Head of caudate nucleus (tissue), 42 donors: ENCODE results near the gene SLC6A18.
A peak's percentile ranks its signal among the peaks of the same experiment; 100 is the strongest.
"Not testable (repeated sequence)": the region's sequence is repeated elsewhere in the genome, so short reads cannot be mapped to it uniquely, and the experiment has no call there.

Experiments used
- DNase-seq, 42 donors: peaks; one replicate each; pipeline versions ENCODE4 v3.0.0 to v3.0.0-alpha.2; 2020 to 2021; ENCODE audit warnings: mixed read lengths in 7 of 42
- intact Hi-C: fragments of 100-400 bp; cut with DNase I; formaldehyde crosslinking; loops from one replicate; pipeline ENCODE4 v1.15.0; 2022

SLC6A18 gene

DNA sequence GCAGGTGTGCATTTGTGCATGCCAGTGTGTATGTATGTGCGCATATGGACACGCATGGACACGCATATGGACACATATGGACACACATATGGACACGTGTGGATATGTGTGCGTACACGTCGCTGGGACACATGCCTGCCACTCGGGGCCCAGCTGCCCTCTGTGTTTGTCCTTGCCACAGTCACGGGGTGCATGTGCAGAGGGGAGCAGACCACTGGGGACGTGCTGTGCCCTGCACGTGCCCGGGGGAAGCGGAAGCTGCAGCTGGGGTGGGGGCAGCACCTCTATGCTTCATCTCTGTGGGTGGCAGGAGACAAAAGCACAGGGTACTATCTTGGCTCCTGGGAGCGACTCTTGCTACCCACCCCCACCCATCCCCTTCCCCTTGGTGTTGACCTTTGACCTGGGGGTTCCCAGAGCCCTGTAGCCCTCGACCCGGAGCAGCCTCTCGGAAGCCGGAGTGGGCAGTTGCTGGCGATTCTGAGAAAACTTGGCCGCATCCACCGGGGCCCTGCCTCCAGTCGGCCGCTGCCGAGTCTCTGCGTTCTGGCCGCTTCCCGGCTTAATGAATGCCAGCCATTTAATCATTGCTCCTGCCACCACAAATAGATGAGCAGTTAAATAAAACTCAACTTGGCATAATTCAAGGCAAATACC, 2.4 kb upstream of the SLC6A18 start:
- intact Hi-C loops = no loop called here
- DNase-seq = no peak

DNA sequence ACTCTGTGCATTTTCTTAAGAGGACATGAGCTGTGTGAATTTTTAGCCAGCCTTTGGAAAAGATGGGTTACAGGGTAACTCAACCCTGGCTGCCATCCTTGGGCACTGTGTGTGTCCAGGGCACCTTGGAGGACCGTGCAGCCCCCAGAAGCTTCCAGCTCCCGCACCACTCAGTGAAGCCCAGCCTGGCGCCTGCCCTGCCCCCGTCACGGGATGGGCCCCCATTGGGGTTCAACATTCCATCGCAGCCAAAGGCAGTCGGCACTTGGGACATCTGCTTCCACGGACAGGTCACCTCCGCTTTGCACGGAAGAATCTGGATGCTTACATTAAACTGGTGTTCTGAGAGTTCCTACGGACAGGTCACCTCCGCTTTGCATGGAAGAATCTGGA, 1.9 kb upstream of the SLC6A18 start:
- no peak for DNase-seq
- intact Hi-C loops = no loop called here

DNA sequence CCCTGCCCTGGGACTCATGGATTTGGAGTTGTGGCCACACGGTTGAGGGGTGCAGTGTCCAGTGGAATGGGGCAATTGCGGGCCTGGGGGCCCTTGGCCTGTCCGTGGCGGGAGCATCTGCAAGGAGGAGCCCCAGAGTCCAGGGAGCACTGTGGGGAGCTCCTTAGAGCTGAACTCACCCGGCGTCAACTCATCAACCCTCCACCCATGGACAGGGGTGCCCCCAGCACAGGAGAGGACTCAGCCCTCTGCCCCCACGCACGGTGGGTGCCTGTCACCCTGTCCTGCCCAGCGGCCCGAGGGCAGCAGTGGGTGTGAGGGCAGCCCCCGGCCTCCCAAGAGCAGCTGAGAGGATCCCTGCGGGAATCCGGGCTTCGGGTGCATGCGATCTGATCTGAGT, 550 bp upstream of the SLC6A18 start:
- intact Hi-C loops = no loop called here
- DNase-seq = no peak

DNA sequence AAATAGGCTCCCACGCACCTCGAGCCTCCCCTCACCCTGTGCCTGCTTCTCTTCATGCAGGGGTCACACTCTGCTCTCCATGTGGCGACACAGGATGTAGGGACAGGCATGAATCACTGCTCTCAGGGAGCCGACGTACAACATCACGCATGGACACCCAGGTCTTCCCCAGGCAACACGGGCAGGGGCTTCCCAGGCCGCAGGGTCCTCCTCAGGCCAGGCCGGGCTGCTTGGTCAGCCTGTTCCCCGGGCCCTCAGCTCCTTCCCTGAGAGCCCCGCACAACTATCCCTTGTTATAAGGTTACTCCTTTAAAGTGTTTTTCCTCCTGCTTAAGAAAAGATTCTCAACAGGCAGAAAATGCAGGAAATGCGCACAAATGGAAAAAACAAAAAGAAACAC, 1.1 kb downstream of the SLC6A18 start:
- intact Hi-C loops = no loop called here
- DNase-seq = no peak

DNA sequence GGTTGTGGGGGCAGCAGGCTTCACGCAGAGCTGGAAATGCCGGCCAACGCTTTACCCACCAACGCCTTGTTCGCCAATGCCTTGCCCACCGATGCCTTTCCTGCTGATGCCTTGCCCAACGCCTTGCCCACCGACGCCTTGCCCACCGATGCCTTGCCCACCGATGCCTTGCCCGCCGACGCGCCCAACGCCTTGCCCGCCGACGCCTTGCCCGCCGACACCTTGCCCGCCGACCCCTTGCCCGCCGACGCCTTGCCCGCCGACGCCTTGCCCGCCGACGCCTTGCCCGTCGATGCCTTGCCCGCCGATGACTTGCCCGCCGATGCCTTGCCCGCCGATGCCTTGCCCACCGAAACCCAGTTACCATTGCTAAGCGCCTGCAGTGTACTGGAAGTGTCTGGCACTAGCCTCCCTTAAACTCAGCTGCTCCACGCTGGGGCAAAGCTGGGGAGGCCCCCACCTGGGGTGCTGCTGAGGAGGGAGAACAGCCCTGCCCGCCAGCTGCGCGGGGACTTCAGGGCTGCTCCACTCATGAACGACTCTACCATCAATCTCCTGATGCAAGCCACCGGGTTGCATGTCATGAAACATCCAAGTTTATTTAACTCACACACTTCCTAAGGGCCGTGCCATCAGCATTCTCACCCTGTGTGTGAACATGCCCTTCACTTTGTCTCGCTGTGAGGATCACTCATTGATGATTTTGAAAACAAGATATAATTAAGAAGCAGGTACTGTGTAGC, 1.8 kb downstream of the SLC6A18 start:
- no peak for DNase-seq

DNA sequence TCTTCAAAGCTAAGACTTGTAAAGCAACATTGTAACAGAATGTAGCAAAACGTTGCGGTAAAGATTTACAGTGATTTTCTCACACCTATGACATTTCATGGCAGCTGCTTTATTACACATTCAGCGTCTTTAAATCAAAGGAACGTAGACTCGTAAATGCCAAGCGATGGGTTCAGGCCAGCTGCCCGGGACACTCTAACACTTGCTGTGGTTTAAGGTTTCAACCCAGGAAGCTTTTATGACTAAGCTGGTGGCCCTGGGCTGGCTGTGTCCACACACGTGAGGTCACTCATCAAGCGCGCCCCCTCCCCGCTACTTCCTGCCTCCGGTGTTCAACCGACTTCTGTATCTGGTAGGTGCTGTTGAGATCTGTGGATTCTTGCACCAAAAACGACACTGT, 2.5 kb downstream of the SLC6A18 start:
- intact Hi-C loops = no loop called here
- no peak for DNase-seq

More for the DNA sequence above, 1.8 kb downstream of the SLC6A18 start:
- intact Hi-C loops = no loop called here

DNA sequence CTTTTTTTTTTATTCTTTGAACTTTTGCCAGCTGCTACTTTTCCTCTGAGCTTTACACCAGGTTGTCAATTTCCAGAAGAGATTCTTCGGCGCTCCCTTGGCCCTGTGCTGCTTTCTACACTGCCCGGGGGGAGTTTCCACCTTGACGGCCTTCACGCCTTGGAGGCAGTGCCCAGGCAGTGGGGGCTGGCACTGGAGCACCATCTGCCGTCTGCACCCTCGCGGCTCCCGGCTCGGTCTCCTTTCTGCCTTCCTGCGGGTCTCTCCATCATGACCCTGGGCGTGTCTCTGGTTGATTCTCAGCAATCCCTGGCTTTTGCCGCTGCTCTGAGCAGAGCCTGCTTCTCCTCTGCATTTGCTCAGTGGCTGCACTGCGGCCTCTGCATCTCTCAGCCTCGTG, 2.9 kb downstream of the SLC6A18 start:
- intact Hi-C loops = no loop called here
- no peak for DNase-seq

DNA sequence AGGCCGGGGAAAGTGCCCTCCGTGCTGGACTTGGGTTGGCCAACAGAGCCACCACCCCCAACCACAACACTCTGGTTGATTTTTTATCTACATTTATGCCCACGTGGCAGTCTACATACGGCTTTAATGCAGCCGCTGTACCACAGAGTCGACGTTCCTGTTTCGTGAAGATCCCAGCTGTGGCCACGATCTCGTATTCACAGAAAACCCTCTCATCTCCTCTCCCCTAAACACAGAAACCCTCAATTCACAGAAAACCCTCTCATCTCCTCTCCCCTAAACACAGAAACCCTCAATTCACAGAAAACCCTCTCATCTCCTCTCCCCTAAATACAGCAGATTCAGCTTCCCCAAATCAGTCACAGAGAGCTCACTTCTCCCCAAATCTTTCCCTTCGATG, 3.8 kb downstream of the SLC6A18 start:
- intact Hi-C loops, DNase-seq: not testable (repeated sequence)

DNA sequence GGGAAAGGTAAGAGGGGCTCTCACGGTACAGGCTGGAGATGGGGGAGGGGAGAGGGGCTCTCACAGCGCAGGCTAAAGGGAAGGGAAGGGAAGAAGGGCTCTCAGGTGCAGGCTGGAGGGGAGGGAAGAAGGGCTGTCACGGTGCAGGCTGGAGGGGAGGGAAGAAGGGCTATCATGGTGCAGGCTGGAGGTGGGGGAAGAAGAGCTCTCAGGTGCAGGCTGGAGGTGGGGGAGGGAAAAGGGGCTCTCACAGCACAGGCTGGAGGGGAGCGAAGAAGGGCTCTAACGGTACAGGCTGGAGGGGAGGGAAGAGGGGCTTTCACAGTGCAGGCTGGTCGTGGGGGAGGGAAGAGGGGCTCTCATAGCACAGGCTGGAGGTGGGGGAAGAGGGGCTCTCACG, 4.6 kb downstream of the SLC6A18 start:
- no peak for DNase-seq
- intact Hi-C loops = no loop called here

DNA sequence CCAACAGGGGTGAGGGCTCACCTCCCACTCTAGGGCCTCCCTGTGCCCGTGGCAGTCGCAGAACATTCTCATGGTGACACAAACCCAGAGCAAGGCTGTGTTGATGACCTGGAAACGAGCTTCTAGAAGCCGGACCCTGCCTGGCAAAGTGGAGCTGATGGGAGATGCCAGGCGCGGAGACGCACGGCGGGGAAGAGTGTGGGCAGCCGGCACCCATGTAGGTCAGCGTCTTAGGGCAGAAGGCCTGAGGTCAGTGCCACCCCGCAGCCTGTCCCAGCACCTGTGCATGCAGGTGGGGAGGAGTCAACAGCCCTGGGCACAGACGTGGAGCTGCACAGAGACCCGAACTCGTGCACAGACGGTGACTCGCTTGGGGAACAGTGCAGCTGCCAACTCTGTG, 5.4 kb downstream of the SLC6A18 start:
- intact Hi-C loops = no loop called here
- DNase-seq = no peak

DNA sequence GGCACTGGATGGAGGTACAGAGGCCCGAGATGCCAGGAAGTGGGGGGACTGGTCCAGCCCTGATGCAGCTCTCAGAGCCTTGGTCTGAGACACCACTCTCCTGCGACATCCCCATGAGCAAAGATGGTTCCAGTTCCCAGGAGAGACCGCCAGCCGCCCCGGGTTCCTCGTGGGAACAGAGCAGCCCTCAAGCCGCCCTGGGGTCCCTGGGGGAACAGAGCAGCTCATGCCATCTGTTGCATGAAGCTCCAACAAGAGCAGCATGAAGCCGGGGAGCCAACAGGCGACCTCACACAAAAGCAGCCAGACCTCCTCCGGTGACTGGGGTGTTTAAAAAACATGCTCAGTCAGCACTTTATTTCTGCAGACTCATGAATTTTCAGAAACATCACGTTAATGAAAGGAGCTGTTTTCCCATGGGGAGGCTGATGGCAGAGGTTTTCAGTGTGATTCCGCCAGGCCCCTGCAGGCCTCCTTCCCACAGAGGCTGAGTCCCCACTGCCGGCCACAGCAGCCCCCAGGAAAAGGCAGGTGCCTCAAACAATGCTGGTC, 6.2 kb downstream of the SLC6A18 start:
- intact Hi-C loops = no loop called here

DNA sequence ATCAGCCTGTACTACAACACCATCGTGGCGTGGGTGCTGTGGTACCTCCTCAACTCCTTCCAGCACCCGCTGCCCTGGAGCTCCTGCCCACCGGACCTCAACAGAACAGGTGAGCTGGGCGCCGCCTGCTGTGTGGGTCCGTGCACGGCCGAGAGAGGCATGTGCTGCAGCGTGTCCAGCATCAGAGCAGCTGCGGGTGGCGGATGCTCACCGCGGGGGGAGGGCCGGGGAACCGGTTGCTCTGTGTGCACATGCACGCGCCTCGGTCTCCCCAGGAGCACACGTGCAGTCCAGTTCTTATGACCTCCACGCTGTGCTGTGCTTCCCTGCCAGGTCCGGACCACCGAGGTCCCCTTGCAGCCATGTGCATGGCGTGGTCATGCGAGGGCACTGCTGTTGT, 7.6 kb downstream of the SLC6A18 start:
- intact Hi-C loops = no loop called here
- no peak for DNase-seq

More for the DNA sequence above, 6.2 kb downstream of the SLC6A18 start:
- DNase-seq = no peak

DNA sequence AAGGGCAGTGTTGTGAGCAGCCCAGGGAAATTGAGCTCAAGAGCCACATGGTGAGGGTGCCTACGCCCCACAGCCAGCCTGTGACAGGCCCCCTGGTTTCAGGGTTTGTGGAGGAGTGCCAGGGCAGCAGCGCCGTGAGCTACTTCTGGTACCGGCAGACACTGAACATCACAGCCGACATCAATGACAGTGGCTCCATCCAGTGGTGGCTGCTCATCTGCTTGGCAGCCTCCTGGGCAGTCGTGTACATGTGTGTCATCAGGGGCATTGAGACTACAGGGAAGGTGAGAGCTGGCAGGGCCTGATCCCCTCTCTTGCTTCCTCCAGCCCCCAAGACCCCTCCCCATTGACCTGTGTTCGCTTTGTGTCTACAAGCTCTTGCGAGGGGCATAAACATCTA, 10.2 kb downstream of the SLC6A18 start:
- intact Hi-C loops = no loop called here

DNA sequence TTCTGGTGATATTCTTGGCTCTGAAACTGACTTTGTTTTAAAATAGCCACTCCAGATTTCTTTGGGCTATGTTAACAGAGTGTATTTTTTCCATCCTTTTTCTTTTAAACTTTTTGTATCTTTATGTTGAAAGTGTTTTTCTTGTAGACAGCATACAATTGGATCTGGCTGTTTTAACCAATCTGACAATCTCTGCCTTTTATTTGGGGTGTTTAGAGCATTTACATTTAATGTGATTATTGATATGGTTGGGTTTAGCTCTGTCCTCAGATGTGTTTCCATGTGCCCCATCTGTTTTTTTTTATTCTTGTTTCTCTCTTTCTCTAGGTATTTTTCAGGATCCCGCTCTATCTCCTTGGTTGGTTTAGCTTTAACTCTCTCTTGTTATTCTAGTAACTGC, 10.7 kb downstream of the SLC6A18 start:
- intact Hi-C loops = no loop called here

More for the DNA sequence above, 10.2 kb downstream of the SLC6A18 start:
- peak in 2 of 42 donors; percentile 16 to 18 for DNase-seq

DNA sequence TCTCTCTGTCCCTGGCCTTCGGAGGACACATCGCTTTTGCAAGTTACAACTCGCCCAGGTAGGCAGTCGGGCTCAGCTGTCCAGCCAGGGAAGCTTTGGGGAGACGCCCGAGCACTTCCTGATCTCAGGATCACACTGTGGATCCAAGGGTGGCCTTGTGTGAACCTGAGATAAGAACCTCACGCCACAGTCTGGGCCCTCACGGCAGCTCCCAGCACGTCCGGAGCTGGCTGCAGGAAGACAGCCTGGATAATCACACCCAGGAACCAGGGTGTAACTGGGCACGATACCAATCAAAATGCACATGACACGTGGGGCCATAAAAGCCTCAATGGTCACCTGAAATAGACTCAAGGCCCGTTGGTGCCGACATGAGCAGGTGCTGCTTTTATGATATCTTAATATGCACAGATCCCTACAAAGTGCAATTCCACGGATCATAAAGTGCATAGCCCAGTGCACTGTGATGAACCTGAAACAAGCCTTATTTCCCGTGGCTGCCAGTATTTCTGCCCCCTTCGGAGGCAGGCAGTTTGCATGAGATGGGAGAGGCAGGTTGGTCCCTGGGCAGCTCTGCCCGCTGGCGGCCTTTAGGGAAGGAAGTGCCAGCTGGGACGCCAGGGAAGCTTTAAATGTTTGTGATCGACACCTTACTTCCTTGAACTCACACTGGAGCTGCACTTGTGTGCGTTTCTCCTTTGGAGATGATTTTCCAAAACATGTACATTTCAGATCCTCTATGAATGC, 14.5 kb downstream of the SLC6A18 start:
- DNase-seq = no peak
- intact Hi-C loops = no loop called here

More for the DNA sequence above, 10.7 kb downstream of the SLC6A18 start:
- DNase-seq = no peak

DNA sequence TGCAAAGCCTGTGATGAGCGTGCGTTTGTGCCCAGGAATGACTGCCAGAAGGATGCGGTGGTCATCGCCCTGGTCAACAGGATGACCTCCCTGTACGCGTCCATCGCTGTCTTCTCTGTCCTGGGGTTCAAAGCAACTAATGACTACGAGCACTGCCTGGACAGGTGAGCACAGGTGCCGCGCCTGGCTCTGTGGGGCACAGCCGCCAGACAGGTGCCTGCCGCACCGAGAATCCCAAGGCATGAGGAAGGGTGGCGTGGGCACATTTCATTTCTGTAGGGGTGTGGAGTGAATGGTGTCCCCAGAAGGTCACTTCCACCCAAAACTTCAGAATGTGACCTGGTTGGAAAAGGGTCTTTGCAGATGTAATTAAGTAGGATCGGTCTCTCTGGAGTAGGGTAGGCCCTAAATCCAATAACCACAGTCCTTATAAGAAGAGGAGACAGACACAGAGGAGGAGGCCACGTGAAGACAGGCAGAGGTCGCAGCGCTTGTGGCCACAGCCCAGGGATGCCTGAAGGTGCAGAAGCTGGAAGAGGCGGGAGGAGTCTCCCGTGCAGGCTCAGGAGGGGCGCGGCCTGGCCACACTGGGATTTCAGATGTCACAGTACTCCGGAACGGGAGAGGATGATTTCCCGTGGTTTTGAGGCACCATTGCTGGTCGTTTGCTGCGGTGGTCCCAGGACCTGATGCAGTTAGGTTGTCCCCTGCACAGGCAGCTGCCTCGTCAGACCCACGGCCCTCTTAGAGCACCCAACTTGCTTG, 15.5 kb downstream of the SLC6A18 start:
- DNase-seq = no peak

DNA sequence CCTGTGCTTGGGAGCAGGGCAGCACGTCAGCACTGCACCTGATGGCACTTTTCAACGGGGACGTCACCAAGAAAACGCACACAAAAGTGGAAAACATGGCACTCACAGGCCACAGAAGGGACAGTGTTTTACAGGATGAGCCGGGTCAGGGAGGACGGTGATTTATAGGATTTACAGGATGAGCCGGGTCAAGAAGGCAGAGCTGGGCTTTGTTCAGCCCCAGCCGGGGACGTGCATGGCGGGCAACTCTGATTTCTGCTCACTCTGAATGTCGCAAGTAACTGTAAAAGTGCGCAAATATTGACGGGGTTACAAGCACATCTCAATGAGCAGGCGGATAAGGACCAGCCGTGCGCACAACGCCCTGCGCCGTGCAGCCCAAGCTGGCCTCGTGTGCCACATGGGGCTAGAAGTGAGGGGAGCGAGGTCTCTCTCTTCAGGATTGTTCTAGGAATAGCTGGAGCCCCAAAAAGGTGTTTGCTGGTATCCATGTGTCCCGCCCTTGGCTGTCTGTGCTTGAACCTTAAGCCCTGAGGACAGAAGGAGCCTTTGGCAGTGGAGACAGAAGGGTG, 16.4 kb downstream of the SLC6A18 start:
- intact Hi-C loops = no loop called here
- no peak for DNase-seq

More for the DNA sequence above, 15.5 kb downstream of the SLC6A18 start:
- intact Hi-C loops = no loop called here

DNA sequence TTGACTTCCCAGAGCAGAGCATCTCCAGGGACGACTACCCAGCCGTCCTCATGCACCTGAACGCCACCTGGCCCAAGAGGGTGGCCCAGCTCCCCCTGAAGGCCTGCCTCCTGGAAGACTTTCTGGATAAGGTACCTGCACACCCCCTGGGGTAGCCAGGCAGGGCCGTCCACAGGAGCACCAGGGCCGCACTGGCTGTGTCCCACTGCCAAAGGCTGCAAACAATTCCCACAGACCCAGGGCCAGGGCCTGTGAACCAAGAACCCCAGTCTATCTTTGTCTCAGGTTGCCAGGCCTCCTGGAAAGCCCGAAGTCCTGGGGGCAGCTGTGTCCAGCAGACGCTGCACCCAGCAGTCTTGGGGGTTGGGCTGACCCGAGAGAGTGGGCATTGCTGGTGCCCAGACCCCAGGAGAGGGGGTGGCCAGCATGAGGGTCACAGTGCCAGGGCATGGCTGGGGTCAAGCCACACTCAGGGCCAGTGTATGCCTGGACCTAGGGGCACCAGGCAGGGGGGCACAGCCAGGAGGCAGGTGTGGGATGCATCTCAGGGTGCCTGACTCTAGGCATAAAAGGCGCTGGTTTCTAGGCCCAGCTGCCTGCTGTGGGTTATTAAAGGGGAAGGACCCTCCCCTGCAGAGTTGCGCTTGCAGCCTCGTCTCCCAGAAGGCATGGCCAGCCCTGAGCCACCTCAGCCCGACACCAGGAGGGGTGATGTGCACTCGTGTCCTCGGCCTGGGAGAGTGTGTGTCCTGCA, 17.7 kb downstream of the SLC6A18 start:
- no peak for DNase-seq

More for the DNA sequence above, 17.7 kb downstream of the SLC6A18 start:
- intact Hi-C loops = no loop called here
